Measurements from ENCODE around the gene LTO1.

LTO1 gene

GRCh38 chr11:69641681-69642548 lies 33.2 kb downstream of the LTO1 start:
- H3K4me1 ChIP-seq (ENCODE audit: control insufficient read depth in 1 of 2, insufficient read depth in 2 of 2, low read length in 2 of 2), result peaks cover 4 to 65% of the 10 kb centered on the region in 2 donors
- no peaks in the 10 kb centered on the region for H3K27me3 ChIP-seq (ENCODE audit: low read depth, low read length)
- H3K4me3 ChIP-seq (ENCODE audit: low read depth in 1 of 2, low read length in 2 of 2), result peak overlapping the region; percentile 71 to 74
- H3K9me3 ChIP-seq (ENCODE audit: control insufficient read depth in 1 of 2, low read length in 2 of 2), result no peaks in the 10 kb centered on the region
- no peaks in the 10 kb centered on the region for H3K36me3 ChIP-seq (ENCODE audit: control insufficient read depth in 1 of 2, insufficient read depth in 2 of 2, low read length in 2 of 2)
- peak overlapping the region; percentile 60 for H3K27ac ChIP-seq (ENCODE audit: low read length)

GRCh38 chr11:69640995-69641581 lies 34.1 kb downstream of the LTO1 start, which contains the start of gene CCND1:
Gene CCND1 (plus strand): TSS chr11:69641156. CDS start chr11:69641314, 158 bp downstream.
- H3K4me1 ChIP-seq (ENCODE audit: control insufficient read depth in 1 of 2, insufficient read depth in 2 of 2, low read length in 2 of 2), result peaks cover 4 to 74% of the 10 kb centered on the region in 2 donors
- H3K9me3 ChIP-seq (ENCODE audit: control insufficient read depth in 1 of 2, low read length in 2 of 2), result no peaks in the 10 kb centered on the region
- peak within 1 kb of the TSS; percentile 71 to 74 for H3K4me3 ChIP-seq (ENCODE audit: low read depth in 1 of 2, low read length in 2 of 2)
- peak within 1 kb of the TSS; percentile 60 for H3K27ac ChIP-seq (ENCODE audit: low read length)
- H3K27me3 ChIP-seq (ENCODE audit: low read depth, low read length), result no peaks in the 10 kb centered on the region
- H3K36me3 ChIP-seq (ENCODE audit: control insufficient read depth in 1 of 2, insufficient read depth in 2 of 2, low read length in 2 of 2), result no peaks in the 10 kb centered on the region

DNA sequence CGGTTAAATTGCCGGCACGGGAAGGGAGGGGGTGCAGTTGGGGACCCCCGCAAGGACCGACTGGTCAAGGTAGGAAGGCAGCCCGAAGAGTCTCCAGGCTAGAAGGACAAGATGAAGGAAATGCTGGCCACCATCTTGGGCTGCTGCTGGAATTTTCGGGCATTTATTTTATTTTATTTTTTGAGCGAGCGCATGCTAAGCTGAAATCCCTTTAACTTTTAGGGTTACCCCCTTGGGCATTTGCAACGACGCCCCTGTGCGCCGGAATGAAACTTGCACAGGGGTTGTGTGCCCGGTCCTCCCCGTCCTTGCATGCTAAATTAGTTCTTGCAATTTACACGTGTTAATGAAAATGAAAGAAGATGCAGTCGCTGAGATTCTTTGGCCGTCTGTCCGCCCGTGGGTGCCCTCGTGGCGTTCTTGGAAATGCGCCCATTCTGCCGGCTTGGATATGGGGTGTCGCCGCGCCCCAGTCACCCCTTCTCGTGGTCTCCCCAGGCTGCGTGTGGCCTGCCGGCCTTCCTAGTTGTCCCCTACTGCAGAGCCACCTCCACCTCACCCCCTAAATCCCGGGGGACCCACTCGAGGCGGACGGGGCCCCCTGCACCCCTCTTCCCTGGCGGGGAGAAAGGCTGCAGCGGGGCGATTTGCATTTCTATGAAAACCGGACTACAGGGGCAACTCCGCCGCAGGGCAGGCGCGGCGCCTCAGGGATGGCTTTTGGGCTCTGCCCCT lies 34.7 kb downstream of the LTO1 start:
- no peaks in the 10 kb centered on the region for H3K27me3 ChIP-seq (ENCODE audit: low read depth, low read length)
- H3K27ac ChIP-seq (ENCODE audit: low read length), result no peak overlapping the region
- no peaks in the 10 kb centered on the region for H3K36me3 ChIP-seq (ENCODE audit: control insufficient read depth in 1 of 2, insufficient read depth in 2 of 2, low read length in 2 of 2)
- H3K9me3 ChIP-seq (ENCODE audit: control insufficient read depth in 1 of 2, low read length in 2 of 2), result no peaks in the 10 kb centered on the region
- H3K4me3 ChIP-seq (ENCODE audit: low read depth in 1 of 2, low read length in 2 of 2), result peak overlapping the region; percentile 46 to 74
- peaks cover 4 to 76% of the 10 kb centered on the region in 2 donors for H3K4me1 ChIP-seq (ENCODE audit: control insufficient read depth in 1 of 2, insufficient read depth in 2 of 2, low read length in 2 of 2)

DNA sequence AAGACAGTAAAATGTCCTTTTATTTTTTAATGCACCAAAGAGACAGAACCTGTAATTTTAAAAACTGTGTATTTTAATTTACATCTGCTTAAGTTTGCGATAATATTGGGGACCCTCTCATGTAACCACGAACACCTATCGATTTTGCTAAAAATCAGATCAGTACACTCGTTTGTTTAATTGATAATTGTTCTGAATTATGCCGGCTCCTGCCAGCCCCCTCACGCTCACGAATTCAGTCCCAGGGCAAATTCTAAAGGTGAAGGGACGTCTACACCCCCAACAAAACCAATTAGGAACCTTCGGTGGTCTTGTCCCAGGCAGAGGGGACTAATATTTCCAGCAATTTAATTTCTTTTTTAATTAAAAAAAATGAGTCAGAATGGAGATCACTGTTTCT lies 35.3 kb downstream of the LTO1 start:
- Histone ChIP-seq H3K36me3 (ENCODE audit: control insufficient read depth in 1 of 2, insufficient read depth in 2 of 2, low read length in 2 of 2) (no peaks in the 10 kb centered on the region), H3K27ac (ENCODE audit: low read length) (no peak overlapping the region), H3K4me3 (ENCODE audit: low read depth in 1 of 2, low read length in 2 of 2) (peak overlapping the region; percentile 46 to 74), H3K4me1 (ENCODE audit: control insufficient read depth in 1 of 2, insufficient read depth in 2 of 2, low read length in 2 of 2) (peaks cover 4 to 70% of the 10 kb centered on the region in 2 donors), H3K27me3 (ENCODE audit: low read depth, low read length) (peaks cover 2% of the 10 kb centered on the region), H3K9me3 (ENCODE audit: control insufficient read depth in 1 of 2, low read length in 2 of 2) (no peaks in the 10 kb centered on the region)

DNA sequence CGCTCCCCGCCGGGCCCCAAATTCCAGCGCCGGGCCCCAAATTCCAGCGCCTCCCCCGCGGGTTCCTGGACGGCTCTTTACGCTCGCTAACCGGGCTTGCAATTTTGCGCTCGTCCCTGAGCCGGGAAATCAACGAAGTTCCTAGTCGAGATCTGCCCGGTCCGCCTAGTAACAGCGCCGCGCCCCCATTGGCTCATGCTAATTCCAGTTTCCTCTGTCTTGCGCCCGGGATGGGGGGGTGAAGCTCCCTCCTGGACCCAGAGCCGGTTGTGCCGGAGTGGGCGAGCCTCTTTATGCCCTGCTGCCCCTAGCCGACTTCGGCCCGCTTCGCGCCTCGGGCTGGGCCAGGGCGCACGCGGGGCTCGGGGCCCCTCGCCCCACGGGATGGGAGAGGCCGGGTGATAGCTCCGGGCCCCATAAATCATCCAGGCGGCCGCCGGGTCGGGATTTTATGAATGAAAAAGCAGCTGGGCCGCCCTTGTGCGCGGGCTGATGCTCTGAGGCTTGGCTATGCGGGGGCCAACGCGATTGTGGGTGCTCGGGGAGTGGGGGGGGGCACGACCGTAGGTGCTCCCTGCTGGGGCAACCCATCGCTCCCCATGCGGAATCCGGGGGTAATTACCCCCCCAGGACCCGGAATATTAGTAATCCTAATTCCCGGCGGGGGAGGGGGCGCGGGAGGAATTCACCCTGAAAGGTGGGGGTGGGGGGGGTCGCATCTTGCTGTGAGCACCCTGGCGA lies 36.0 kb downstream of the LTO1 start:
- H3K36me3 ChIP-seq (ENCODE audit: control insufficient read depth in 1 of 2, insufficient read depth in 2 of 2, low read length in 2 of 2), result no peaks in the 10 kb centered on the region
- H3K9me3 ChIP-seq (ENCODE audit: control insufficient read depth in 1 of 2, low read length in 2 of 2), result no peaks in the 10 kb centered on the region
- peaks cover 7% of the 10 kb centered on the region for H3K27me3 ChIP-seq (ENCODE audit: low read depth, low read length)
- peak overlapping the region; percentile 35 to 53 for H3K4me3 ChIP-seq (ENCODE audit: low read depth in 1 of 2, low read length in 2 of 2)
- H3K4me1 ChIP-seq (ENCODE audit: control insufficient read depth in 1 of 2, insufficient read depth in 2 of 2, low read length in 2 of 2), result peaks cover 4 to 63% of the 10 kb centered on the region in 2 donors
- no peak overlapping the region for H3K27ac ChIP-seq (ENCODE audit: low read length)

GRCh38 chr11:69637941-69638871 lies 36.9 kb downstream of the LTO1 start:
- H3K9me3 ChIP-seq (ENCODE audit: control insufficient read depth in 1 of 2, low read length in 2 of 2), result no peaks in the 10 kb centered on the region
- peaks cover 4 to 54% of the 10 kb centered on the region in 2 donors for H3K4me1 ChIP-seq (ENCODE audit: control insufficient read depth in 1 of 2, insufficient read depth in 2 of 2, low read length in 2 of 2)
- peak overlapping the region; percentile 49 for H3K27ac ChIP-seq (ENCODE audit: low read length)
- H3K36me3 ChIP-seq (ENCODE audit: control insufficient read depth in 1 of 2, insufficient read depth in 2 of 2, low read length in 2 of 2), result no peaks in the 10 kb centered on the region
- H3K27me3 ChIP-seq (ENCODE audit: low read depth, low read length), result peaks cover 7% of the 10 kb centered on the region
- peak overlapping the region; percentile 35 to 53 for H3K4me3 ChIP-seq (ENCODE audit: low read depth in 1 of 2, low read length in 2 of 2)

- Histone ChIP-seq H3K36me3 (ENCODE audit: control insufficient read depth in 1 of 2, insufficient read depth in 2 of 2, low read length in 2 of 2) (no peaks in the 10 kb centered on the region), H3K9me3 (ENCODE audit: control insufficient read depth in 1 of 2, low read length in 2 of 2) (no peaks in the 10 kb centered on the region), H3K27me3 (ENCODE audit: low read depth, low read length) (peaks cover 7% of the 10 kb centered on the region), H3K4me3 (ENCODE audit: low read depth in 1 of 2, low read length in 2 of 2) (peak overlapping the region; percentile 19 to 53), H3K27ac (ENCODE audit: low read length) (no peak overlapping the region), H3K4me1 (ENCODE audit: control insufficient read depth in 1 of 2, insufficient read depth in 2 of 2, low read length in 2 of 2) (peaks cover 4 to 51% of the 10 kb centered on the region in 2 donors)
Measured at GRCh38 chr11:69637198-69637940, 37.8 kb downstream of the LTO1 start.

DNA sequence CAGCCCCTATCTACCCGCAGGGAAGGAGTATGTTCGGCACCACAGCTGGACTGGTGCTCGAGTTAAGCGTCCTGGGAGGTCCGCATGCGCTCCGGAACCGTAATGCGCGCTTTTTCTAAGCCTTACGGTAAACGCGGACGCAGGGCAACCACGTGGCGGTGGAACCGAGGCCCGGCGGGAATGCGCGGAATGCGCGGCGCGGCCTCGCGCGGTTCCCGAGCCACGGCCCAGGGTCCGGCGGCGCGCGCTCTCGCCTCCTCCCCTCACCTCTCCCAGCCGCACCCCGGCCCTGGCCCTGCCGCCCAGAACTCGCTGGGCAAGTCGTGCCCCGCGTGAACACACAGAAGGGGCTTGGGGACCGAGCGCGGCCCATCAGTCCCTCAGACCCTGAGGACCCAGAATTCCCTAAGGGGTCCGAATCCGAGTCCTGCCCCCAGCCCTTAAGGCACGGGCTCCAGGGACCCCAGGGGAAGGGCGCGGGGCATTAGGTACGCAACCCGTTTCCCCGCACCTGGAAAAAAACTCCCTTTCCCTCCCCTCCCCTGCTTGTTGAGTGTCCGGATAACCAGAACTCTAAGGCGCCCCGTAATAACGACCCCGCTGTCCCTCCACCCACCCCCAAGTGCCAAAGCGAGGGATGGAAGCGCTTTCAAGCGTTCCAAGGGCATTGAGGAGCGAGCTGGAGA lies 38.5 kb downstream of the LTO1 start:
- Histone ChIP-seq H3K4me1 (ENCODE audit: control insufficient read depth in 1 of 2, insufficient read depth in 2 of 2, low read length in 2 of 2) (peaks cover 4 to 51% of the 10 kb centered on the region in 2 donors), H3K27ac (ENCODE audit: low read length) (no peak overlapping the region), H3K9me3 (ENCODE audit: control insufficient read depth in 1 of 2, low read length in 2 of 2) (no peaks in the 10 kb centered on the region), H3K4me3 (ENCODE audit: low read depth in 1 of 2, low read length in 2 of 2) (peak overlapping the region; percentile 19 to 53), H3K27me3 (ENCODE audit: low read depth, low read length) (peaks cover 7% of the 10 kb centered on the region), H3K36me3 (ENCODE audit: control insufficient read depth in 1 of 2, insufficient read depth in 2 of 2, low read length in 2 of 2) (no peaks in the 10 kb centered on the region)

- H3K27me3 ChIP-seq (ENCODE audit: low read depth, low read length), result peaks cover 7% of the 10 kb centered on the region
- H3K9me3 ChIP-seq (ENCODE audit: control insufficient read depth in 1 of 2, low read length in 2 of 2), result no peaks in the 10 kb centered on the region
- peak overlapping the region; percentile 19 to 53 for H3K4me3 ChIP-seq (ENCODE audit: low read depth in 1 of 2, low read length in 2 of 2)
- peaks cover 4 to 46% of the 10 kb centered on the region in 2 donors for H3K4me1 ChIP-seq (ENCODE audit: control insufficient read depth in 1 of 2, insufficient read depth in 2 of 2, low read length in 2 of 2)
- H3K27ac ChIP-seq (ENCODE audit: low read length), result no peak overlapping the region
- H3K36me3 ChIP-seq (ENCODE audit: control insufficient read depth in 1 of 2, insufficient read depth in 2 of 2, low read length in 2 of 2), result no peaks in the 10 kb centered on the region
Measured at GRCh38 chr11:69635804-69636511, 39.2 kb downstream of the LTO1 start.

All from muscle layer of duodenum (tissue), 2 donors.